Neural cell (in vitro differentiated cells): ENCODE data around the gene SYNGR4. TPM values are rescaled to one million over a fixed set of nuclear protein-coding genes. Genes with fewer than 3 reads are reported as not detected.

Experiments
- H2AFZ ChIP-seq: fragments of 200-600, 300-800 bp; sonication (generic), shearing (Covaris generic); 2 replicates; pipeline ENCODE4 v1.6.0; 2014; ENCODE audit warnings: low read depth, mild to moderate bottlenecking, antibody characterized with exemption, low read length, moderate library complexity
- H3F3A ChIP-seq: fragments of 200-600 bp; shearing (Covaris generic); 2 replicates; pipeline ENCODE4 v1.6.1; 2016; ENCODE audit warnings: mild to moderate bottlenecking, moderate library complexity, mixed read lengths, antibody characterized with exemption, low read length; ENCODE audit not compliant: insufficient read depth, poor library complexity, severe bottlenecking
- H3K27ac ChIP-seq: fragments of 200-600, 300-800 bp; sonication (generic), shearing (Covaris generic); 2 replicates; pipeline ENCODE4 v1.5.1; 2014; ENCODE audit warnings: mild to moderate bottlenecking, low read length, moderate library complexity
- H3K27me3 ChIP-seq: fragments of 300-800, 200-600 bp; sonication (generic), shearing (Covaris generic); 2 replicates; pipeline ENCODE4 v1.6.0; 2014; ENCODE audit warnings: mild to moderate bottlenecking, low read depth, low read length, moderate library complexity; ENCODE audit not compliant: insufficient read depth
- H3K36me3 ChIP-seq: fragments of 300-800, 200-600 bp; sonication (generic), shearing (Covaris generic); 2 replicates; pipeline ENCODE4 v1.5.1; 2014; ENCODE audit warnings: mild to moderate bottlenecking, antibody characterized with exemption, low read length, moderate library complexity; ENCODE audit not compliant: insufficient read depth
- H3K4me2 ChIP-seq: fragments of 300-800, 200-600 bp; sonication (generic), shearing (Covaris generic); 2 replicates; pipeline ENCODE4 v1.6.0; 2014; ENCODE audit warnings: mild to moderate bottlenecking, low read length
- H3K4me3 ChIP-seq: fragments of 300-800, 200-600 bp; sonication (generic), shearing (Covaris generic); 2 replicates; pipeline ENCODE4 v1.5.1; 2014; ENCODE audit warnings: mild to moderate bottlenecking, low read length, moderate library complexity
- H3K79me2 ChIP-seq: fragments of 200-600 bp; shearing (Covaris generic); replicated peaks from 2 replicates; pipeline ENCODE4 v1.6.0; 2014; ENCODE audit warnings: mild to moderate bottlenecking, low read length, moderate library complexity; ENCODE audit not compliant: insufficient read depth
- H3K9ac ChIP-seq: fragments of 300-800, 200-600 bp; sonication (generic), shearing (Covaris generic); 2 replicates; pipeline ENCODE4 v1.6.1; 2016; ENCODE audit warnings: mild to moderate bottlenecking, low read length, mixed read lengths
- H3K9me2 ChIP-seq: fragments of 200-600 bp; shearing (Covaris generic); 2 replicates; pipeline ENCODE4 v1.6.1; 2016; ENCODE audit warnings: mild to moderate bottlenecking, low read length, mixed read lengths; ENCODE audit not compliant: insufficient read depth
- H3K9me3 ChIP-seq: fragments of 200-600, 300-800 bp; sonication (generic), shearing (Covaris generic); 2 replicates; pipeline ENCODE4 v1.6.1; 2016; ENCODE audit warnings: mild to moderate bottlenecking, mixed run types, low read length, moderate library complexity, mixed read lengths
- H4K20me1 ChIP-seq: fragments of 200-600 bp; shearing (Covaris generic); 2 replicates; pipeline ENCODE4 v1.6.1; 2016; ENCODE audit warnings: mild to moderate bottlenecking, mixed run types; ENCODE audit not compliant: insufficient read depth
- EP300 ChIP-seq: fragments of 450-650 bp; conservative IDR thresholded peaks from 2 replicates; pipeline ENCODE4 v1.6.1; 2014; ENCODE audit warnings: antibody characterized with exemption, mild to moderate bottlenecking, moderate library complexity; ENCODE audit not compliant: poor library complexity, severe bottlenecking
- EZH2 ChIP-seq: fragments of 200-600, 300-800 bp; shearing (Covaris generic), sonication (generic); IDR thresholded peaks from 2 replicates; pipeline ENCODE4 v1.6.1; 2014; ENCODE audit warnings: antibody characterized with exemption, low read length, borderline replicate concordance, mild to moderate bottlenecking; ENCODE audit not compliant: insufficient read depth, poor library complexity, severe bottlenecking
- MXI1 ChIP-seq: fragments of 450-650 bp; conservative IDR thresholded peaks from 2 replicates; pipeline ENCODE4 v1.6.1; 2014; ENCODE audit warnings: antibody characterized with exemption, mild to moderate bottlenecking; ENCODE audit not compliant: poor library complexity, severe bottlenecking
- POLR2AphosphoS5 ChIP-seq: IDR thresholded peaks from 2 replicates; pipeline ENCODE4 v1.6.1; 2012
- RAD21 ChIP-seq: fragments of 450-650 bp; conservative IDR thresholded peaks from 2 replicates; pipeline ENCODE4 v1.6.1; 2014; ENCODE audit warnings: antibody characterized with exemption, mild to moderate bottlenecking, moderate library complexity
- SMC3 ChIP-seq: fragments of 450-650 bp; conservative IDR thresholded peaks from 2 replicates; pipeline ENCODE4 v1.6.1; 2014; ENCODE audit warnings: antibody characterized with exemption, mild to moderate bottlenecking, moderate library complexity; ENCODE audit not compliant: poor library complexity
- TAF1 ChIP-seq: IDR thresholded peaks from 2 replicates; pipeline ENCODE4 v1.6.1; 2012; ENCODE audit warnings: low read depth
- polyA plus RNA-seq: library from polyadenylated mRNA; depleted of rRNA; stranded (reverse); fragments of >200 nt; gene quantifications from 2 replicates; pipeline ENCODE4 v1.2.3, GENCODE V29; 2014
- TF ChIP-seq, protein P1 (sequence below): IDR thresholded peaks from 2 replicates; pipeline ENCODE4 v1.6.1; 2012; ENCODE audit warnings: borderline replicate concordance
- TF ChIP-seq, protein P2 (sequence below): fragments of 450-650 bp; IDR thresholded peaks from 2 replicates; pipeline ENCODE4 v1.5.1; 2014; ENCODE audit warnings: antibody characterized with exemption, mild to moderate bottlenecking, moderate library complexity; ENCODE audit not compliant: poor library complexity, severe bottlenecking

Gene SYNGR4
- polyA plus RNA-seq, 1 donor from 2014 or later: not detected

DNA sequence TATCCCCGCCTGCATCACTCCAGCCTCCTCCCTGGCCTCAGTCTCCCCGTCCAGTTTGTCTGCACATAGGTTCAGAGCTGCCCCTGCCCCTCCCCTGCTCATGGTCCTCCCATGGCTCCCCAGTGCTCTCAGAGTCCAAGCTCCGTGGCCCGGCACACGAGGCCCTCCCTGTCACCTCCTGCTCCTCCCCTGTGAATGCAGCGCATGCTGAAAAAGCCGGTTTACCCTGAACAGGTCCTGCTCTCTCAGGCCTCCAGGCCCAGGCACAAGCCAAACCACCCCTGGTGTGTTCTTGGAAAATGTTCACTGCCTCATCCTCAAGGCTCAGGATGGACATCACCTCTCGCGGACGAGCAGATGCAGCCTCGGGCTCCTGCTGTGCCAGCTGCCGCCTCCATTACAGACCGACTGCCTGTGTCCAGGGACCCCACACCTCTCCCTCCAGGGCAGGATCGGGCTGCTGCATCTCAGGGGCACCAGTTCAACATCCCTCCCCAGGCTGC, 25.9 kb upstream of the SYNGR4 start:
- Histone ChIP-seq H3K27ac (no peak overlapping the region), H3K4me2 (no peak overlapping the region), H3K36me3 (no peaks in the 10 kb centered on the region), H4K20me1 (no peaks in the 10 kb centered on the region), H3F3A (no peaks in the 10 kb centered on the region), H3K9me2 (no peaks in the 10 kb centered on the region), H3K9me3 (no peaks in the 10 kb centered on the region), H3K4me3 (no peak overlapping the region), H3K79me2 (no peaks in the 10 kb centered on the region), H2AFZ (no peak overlapping the region), H3K27me3 (no peaks in the 10 kb centered on the region), H3K9ac (no peak overlapping the region)
- TF ChIP-seq RAD21: no peak
- no peak for TF ChIP-seq POLR2AphosphoS5
- TF ChIP-seq, protein P1, sequence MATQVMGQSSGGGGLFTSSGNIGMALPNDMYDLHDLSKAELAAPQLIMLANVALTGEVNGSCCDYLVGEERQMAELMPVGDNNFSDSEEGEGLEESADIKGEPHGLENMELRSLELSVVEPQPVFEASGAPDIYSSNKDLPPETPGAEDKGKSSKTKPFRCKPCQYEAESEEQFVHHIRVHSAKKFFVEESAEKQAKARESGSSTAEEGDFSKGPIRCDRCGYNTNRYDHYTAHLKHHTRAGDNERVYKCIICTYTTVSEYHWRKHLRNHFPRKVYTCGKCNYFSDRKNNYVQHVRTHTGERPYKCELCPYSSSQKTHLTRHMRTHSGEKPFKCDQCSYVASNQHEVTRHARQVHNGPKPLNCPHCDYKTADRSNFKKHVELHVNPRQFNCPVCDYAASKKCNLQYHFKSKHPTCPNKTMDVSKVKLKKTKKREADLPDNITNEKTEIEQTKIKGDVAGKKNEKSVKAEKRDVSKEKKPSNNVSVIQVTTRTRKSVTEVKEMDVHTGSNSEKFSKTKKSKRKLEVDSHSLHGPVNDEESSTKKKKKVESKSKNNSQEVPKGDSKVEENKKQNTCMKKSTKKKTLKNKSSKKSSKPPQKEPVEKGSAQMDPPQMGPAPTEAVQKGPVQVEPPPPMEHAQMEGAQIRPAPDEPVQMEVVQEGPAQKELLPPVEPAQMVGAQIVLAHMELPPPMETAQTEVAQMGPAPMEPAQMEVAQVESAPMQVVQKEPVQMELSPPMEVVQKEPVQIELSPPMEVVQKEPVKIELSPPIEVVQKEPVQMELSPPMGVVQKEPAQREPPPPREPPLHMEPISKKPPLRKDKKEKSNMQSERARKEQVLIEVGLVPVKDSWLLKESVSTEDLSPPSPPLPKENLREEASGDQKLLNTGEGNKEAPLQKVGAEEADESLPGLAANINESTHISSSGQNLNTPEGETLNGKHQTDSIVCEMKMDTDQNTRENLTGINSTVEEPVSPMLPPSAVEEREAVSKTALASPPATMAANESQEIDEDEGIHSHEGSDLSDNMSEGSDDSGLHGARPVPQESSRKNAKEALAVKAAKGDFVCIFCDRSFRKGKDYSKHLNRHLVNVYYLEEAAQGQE: no peak
- TF ChIP-seq SMC3: no peak
- no peak for TF ChIP-seq EZH2
- TF ChIP-seq EP300: no peak
- TF ChIP-seq, protein P2, sequence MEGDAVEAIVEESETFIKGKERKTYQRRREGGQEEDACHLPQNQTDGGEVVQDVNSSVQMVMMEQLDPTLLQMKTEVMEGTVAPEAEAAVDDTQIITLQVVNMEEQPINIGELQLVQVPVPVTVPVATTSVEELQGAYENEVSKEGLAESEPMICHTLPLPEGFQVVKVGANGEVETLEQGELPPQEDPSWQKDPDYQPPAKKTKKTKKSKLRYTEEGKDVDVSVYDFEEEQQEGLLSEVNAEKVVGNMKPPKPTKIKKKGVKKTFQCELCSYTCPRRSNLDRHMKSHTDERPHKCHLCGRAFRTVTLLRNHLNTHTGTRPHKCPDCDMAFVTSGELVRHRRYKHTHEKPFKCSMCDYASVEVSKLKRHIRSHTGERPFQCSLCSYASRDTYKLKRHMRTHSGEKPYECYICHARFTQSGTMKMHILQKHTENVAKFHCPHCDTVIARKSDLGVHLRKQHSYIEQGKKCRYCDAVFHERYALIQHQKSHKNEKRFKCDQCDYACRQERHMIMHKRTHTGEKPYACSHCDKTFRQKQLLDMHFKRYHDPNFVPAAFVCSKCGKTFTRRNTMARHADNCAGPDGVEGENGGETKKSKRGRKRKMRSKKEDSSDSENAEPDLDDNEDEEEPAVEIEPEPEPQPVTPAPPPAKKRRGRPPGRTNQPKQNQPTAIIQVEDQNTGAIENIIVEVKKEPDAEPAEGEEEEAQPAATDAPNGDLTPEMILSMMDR: no peak
- TF ChIP-seq MXI1: no peak

DNA sequence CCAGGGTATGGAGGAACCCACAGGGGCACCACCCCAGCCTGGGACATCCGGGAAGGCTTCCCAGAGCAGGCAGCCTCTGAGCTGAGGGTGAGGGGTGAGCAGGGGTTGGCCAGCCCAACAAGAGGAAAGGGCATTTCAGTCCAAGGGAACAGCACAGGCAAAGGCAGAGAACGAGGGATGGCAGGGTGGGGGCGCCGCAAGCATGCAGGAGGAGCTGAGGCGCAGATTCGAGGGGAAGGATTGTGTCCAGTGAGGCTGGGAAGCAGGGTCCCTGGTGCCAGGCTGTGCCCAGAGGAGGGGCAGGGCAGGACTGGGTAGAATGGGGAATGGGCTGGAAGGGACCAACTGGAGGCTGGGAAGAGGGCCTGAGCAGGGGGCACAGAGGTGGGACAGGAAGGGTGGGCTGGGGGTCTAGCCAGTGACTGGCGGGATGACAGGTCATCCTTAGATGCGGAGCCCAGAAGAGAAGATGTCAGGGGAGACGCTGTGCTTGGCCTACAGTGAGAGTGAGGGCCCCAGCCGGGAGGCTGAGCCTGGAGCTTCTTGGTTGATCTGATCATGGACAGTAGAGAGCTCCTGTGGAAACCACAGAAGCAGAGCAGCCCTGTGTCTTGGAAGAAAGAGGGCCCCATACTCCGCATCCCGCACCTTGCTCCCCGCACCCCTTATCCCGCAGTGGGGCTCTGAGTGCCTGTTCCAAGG, 25.2 kb upstream of the SYNGR4 start:
- Histone ChIP-seq H4K20me1 (no peaks in the 10 kb centered on the region), H3K27me3 (no peaks in the 10 kb centered on the region), H3K9me3 (no peaks in the 10 kb centered on the region), H3K27ac (no peak overlapping the region), H3F3A (no peaks in the 10 kb centered on the region), H3K9me2 (no peaks in the 10 kb centered on the region), H2AFZ (no peak overlapping the region), H3K4me2 (no peak overlapping the region), H3K9ac (no peak overlapping the region), H3K4me3 (no peak overlapping the region), H3K79me2 (no peaks in the 10 kb centered on the region), H3K36me3 (no peaks in the 10 kb centered on the region)
- TF ChIP-seq EZH2 (no peak), EP300 (no peak), POLR2AphosphoS5 (no peak), RAD21 (no peak), MXI1 (no peak), SMC3 (no peak), TAF1 (no peak)
- TF ChIP-seq, protein P1: no peak
- TF ChIP-seq, protein P2: no peak
